Measurements from ENCODE around the gene LILRB5.
"Not testable (repeated sequence)": the region's sequence is repeated elsewhere in the genome, so short reads cannot be mapped to it uniquely, and the experiment has no call there.

Gene LILRB5

GRCh38 chr19:54257116-54257480, at the start of gene LILRB5:
Gene LILRB5 (minus strand): TSS chr19:54257273. CDS start chr19:54257193, 80 bp downstream.
- peak in 1 of 2 experiments; percentile 13 for DNase-seq

- DNase-seq = no peak
Measured at GRCh38 chr19:54305141-54305540, 48.1 kb upstream of the LILRB5 start.

GRCh38 chr19:54302257-54302656, 45.2 kb upstream of the LILRB5 start:
- DNase-seq = no peak

- DNase-seq = no peak
Measured at GRCh38 chr19:54299515-54299914, 42.4 kb upstream of the LILRB5 start.

- no peak for DNase-seq
Measured at GRCh38 chr19:54299126-54299498, 42.0 kb upstream of the LILRB5 start.

GRCh38 chr19:54298357-54299125, 41.5 kb upstream of the LILRB5 start:
- DNase-seq = no peak

- no peak for DNase-seq
Measured at GRCh38 chr19:54297759-54298305, 40.8 kb upstream of the LILRB5 start.

- no peak for DNase-seq
Measured at GRCh38 chr19:54294539-54294938, 37.5 kb upstream of the LILRB5 start.

- not testable (repeated sequence) for DNase-seq
Measured at GRCh38 chr19:54289160-54289559, 32.1 kb upstream of the LILRB5 start.

GRCh38 chr19:54287456-54287855, 30.4 kb upstream of the LILRB5 start:
- DNase-seq = no peak

GRCh38 chr19:54286283-54286682, 29.2 kb upstream of the LILRB5 start:
- DNase-seq = not testable (repeated sequence)

- DNase-seq = not testable (repeated sequence)
Measured at GRCh38 chr19:54285427-54286056, 28.5 kb upstream of the LILRB5 start.

- no peak for DNase-seq
Measured at GRCh38 chr19:54282686-54283470, 25.8 kb upstream of the LILRB5 start.

GRCh38 chr19:54281729-54282075, 24.6 kb upstream of the LILRB5 start:
- DNase-seq = not testable (repeated sequence)

- DNase-seq = no peak
Measured at GRCh38 chr19:54281007-54281728, 24.1 kb upstream of the LILRB5 start, which contains the start of gene LILRB2. Gene LILRB2 (minus strand): TSS chr19:54281110. CDS start chr19:54280496, 614 bp downstream.

- not testable (repeated sequence) for DNase-seq
Measured at GRCh38 chr19:54280441-54280840, 23.4 kb upstream of the LILRB5 start.

GRCh38 chr19:54280025-54280424, 23.0 kb upstream of the LILRB5 start:
- DNase-seq = not testable (repeated sequence)

- no peak for DNase-seq
Measured at GRCh38 chr19:54279406-54279962, 22.4 kb upstream of the LILRB5 start.

- DNase-seq = not testable (repeated sequence)
Measured at GRCh38 chr19:54278571-54279195, 21.6 kb upstream of the LILRB5 start.

GRCh38 chr19:54278056-54278455, 21.0 kb upstream of the LILRB5 start:
- not testable (repeated sequence) for DNase-seq

- not testable (repeated sequence) for DNase-seq
Measured at GRCh38 chr19:54277111-54277615, 20.1 kb upstream of the LILRB5 start.

All from activated T-cell treated with anti-CD3 and anti-CD28 coated beads, Interleukin-2, amount 50 U/mL, for 48 hours (primary cell).